ENCODE measurements around the gene PLPP6. TPM values are rescaled to one million over a fixed set of nuclear protein-coding genes. Genes with fewer than 3 reads are reported as not detected.

Gene PLPP6
- total RNA-seq, 1 donor from 2014 or later: 5.6 TPM

DNA sequence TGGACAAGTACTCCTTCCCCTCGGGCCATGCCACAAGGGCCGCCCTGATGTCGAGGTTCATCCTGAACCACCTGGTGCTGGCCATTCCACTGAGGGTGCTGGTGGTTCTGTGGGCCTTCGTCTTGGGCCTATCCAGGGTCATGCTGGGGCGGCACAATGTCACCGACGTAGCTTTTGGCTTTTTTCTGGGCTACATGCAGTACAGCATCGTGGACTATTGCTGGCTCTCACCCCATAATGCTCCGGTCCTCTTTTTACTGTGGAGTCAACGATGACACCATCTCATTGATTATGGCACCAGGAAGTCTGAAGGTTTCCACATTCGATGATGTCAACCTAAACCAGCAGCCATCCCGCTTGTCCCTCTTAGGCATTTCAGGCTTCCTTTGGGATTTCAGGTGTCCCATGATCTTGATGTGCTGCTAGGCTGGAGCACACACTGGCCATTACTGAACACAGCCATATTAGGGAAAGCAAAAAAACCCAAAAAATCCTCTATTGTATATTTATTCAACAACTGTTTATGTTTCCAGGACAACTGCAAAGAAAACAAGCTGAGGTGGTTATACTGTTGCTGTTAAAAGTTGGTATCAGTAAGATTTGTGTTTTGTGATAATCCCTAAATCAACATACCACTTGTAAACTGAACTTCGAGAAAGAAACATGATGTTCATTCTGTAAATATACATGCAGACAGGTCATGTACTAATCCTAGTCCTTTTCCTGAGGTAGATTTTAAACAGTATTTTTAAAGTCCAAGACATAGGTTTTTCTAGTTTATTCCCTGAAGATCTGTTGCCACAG, 1.1 kb downstream of the PLPP6 start:
- DNase-seq: no peak

DNA sequence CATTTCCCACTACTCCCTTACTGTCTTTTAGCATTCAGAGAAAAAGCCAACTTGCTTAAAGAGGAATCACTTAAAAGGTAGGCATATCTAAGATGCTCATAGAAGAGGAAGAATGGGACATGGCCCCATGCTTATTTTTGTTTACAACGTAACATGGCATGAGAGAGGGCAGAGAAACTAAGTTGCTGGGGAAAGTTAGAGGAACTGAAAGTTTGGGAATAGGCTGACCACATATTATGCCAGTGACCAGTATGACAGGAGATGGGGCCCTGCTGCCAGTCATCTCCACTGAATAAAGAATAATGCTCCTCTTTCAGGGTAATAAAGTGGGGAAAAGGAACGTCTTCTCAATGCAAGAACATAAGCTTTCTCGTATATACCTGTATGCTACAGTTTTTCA, 1.9 kb downstream of the PLPP6 start:
- DNase-seq: no peak

DNA sequence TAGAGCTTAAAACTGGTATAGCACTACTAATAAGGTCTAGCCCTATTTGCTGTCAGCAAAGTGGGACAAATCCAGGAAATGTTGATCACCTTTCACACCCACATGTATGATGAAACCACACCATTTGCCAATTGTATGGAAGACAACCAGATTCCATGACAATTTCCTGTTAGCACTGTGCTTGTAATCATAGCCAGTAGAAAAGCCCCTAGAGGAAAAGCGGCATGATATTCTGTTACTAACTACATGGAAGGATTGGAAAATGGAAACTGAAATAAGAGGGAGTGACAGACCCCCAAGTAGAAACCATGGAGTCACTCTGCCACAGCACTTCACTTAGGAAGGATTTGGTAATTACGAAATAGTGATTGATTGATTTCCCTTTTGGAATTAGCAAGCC, 3.3 kb downstream of the PLPP6 start:
- DNase-seq: peak; percentile 23

DNA sequence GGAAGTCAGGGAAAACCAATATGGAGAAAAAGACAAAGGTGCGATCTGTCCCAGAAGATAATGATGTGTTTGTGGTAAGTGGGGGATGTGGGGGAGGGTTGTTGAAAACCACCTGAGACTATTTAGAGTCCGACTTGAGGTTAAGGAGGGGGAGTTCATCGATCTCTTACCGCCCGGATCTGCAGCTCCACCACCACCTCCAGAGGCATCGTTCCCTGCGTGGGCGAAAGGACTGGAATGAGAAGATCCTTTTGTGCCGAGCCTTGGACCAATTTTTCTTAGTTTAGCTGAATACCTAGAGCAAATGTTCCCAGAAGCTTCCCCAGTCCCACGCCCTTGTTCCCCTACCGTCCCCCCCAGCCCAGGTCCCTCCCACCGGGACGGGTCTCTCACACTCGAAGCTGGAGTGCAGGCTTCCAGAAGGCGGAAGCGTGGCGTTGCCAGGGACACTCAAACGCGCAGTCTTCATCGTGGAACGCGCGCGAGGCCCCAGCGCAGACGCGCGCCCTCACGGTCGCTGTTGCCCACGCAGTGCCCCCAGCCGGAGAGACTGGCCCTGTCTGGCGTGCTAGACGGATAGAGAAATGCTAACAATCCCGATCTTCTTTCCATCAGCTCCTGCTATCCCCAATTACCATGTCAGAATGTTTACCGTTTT, 4.1 kb downstream of the PLPP6 start, which contains the start of gene SPATA6L:
Gene SPATA6L, minus strand, starts transcription at position 439 of the 658 bp plus-strand sequence. Its CDS starts 230 bp downstream, at position 209.
- peak; percentile 66 for DNase-seq

DNA sequence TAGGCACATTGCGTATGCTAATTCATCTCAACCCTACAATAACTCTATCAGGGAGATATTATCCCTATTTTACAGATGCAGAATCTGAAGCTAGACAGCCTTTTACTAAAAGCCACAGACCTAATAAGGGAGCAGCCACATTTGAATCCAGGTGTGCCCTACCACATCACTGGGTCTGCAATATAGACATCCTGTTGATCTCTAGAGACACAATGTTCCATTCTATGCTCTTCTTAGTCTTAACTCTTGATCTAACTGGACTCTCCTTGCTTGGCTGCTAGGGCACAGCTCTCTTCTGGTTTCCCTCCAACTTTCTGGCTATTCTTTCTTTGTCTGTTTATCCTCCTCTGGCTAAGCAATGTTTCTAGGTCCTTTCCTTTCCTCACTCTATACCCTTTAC, 5.6 kb downstream of the PLPP6 start:
- DNase-seq: no peak

DNA sequence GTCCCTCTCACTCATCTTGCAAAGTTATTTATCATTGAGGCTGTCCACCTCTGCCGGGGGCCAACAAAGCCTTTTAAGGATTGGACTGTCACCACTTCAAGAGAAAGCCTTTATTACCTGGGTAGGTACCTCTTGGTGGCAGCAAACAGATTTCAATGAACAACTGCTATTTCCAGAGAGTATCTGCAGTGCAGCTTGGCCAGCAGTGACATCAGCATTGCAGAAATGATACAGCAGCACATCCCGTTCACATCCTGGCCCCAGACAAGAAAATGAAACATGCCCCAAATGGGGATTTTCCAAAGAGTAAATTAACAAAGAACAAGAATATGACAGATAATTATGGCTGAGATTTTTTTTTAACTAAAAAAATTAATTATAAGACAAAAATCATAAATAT, 6.5 kb downstream of the PLPP6 start:
- DNase-seq: no peak

DNA sequence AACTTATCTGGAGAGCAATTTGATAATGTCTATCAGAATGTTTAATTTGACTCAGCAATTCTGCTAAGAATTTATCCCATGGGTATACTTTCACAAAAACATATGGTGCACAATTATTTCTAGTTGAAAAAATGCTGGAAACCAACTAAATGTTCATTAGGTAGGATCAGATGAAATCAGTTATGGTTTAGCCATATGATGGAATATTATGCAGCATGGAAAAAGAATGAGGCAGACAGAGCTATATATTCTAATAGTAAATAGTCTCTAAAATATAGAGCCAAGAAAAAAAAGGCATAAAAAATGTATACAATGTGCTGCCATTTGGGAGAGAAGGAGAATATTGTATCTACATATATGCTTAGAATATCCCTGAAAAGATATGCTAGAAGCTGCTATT, 7.8 kb downstream of the PLPP6 start:
- DNase-seq: no peak

DNA sequence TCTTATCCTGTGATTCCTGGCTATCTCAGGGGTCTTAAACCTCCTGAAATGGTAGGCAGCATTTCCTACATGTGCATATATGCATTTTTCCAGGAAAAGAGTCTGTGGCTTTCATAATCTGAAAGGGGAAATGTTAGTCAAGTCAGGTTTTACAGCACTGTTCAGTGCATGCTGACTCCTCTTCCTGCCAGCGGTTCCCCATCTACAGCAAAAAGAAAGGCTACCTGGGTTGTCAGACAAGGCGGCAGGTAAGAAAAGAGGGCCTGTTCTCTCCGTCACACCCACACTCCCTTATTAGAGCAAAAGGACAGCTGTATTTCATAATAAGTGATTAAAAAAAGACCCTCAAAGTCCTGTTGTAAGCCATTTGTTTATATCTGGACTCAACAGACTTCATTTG, 8.5 kb downstream of the PLPP6 start:
- DNase-seq: no peak

DNA sequence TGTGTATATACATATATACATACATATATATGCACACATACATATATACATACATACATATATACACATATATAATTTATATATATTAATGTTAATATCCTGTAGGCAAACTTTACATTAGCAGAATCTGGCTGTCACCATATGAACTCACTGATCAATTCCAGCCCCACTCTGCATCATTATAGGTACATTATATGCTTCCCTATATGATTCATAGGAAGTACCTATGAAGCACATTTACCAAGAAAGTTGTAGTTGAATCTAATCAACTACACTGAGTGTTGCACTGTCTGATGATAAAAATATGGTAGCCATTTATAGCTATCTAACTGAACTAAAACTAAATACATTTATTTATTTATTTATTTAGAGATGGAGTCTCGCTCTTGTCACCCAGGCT, 9.6 kb downstream of the PLPP6 start:
- no peak for DNase-seq

DNA sequence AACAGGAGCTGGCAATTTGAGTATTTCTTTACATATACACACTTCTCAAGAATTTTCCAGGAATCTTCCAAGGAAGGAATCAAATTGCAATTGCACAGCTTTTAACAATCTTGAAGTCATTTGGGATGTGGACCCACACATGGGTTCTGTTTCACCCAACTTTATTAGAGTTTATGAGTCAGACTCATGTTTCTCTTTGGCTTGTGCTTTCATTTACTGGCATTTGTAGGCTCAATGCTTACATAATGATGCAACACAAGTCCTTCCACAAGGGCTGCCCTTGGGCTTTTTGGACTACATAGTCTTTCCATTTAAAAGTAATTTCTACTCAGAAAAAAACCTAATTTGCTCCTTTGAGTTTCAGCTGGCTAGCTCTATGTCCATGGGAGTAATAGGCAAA, 12.7 kb downstream of the PLPP6 start:
- DNase-seq: no peak

DNA sequence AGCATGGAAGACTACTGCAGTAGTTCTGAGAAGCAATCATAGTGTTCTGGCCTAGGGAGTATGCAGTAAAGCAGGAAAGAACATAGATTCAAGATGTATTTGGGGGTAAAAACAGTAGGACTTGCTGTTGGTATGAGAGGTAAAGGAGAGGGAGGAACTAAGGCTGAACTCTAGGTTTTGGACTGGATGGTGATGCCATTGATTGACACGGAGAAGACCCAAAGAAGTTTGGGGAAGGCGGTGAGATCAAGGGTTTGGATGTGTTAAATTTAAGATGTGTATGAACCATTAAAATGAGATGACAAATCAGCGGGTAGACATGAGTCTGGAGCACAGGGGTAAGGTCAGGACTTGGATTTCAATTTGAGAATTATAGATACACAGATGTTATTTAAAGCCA, 15.3 kb downstream of the PLPP6 start:
- DNase-seq: no peak

DNA sequence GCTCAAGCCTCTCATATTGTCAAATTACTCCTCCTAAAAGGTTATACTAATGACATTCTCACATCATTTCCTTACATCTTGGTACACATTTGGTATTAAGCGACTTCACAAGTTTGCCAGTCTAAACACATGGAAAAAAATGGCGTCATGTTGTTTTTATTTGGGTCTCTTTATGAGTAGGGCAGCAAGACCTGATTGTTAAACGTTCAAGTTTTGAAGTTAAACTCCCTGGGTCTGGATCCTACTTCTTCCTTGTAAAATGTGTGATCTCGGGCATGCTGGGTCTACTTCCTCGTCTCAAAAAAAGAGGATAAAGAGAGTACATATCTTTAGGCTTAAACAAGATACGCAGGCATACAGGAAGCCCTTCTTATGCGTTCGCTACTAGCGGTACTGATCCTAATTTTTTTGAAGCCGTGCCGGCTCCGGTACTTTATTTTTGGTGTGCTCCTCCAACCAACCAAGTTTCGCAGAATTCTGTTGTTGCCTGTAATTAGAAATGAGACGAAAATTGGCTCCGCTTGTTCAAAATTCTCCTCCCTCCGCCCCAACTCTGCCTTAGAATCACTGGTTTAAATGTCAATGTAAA, 16.7 kb downstream of the PLPP6 start:
- DNase-seq: peak; percentile 72

DNA sequence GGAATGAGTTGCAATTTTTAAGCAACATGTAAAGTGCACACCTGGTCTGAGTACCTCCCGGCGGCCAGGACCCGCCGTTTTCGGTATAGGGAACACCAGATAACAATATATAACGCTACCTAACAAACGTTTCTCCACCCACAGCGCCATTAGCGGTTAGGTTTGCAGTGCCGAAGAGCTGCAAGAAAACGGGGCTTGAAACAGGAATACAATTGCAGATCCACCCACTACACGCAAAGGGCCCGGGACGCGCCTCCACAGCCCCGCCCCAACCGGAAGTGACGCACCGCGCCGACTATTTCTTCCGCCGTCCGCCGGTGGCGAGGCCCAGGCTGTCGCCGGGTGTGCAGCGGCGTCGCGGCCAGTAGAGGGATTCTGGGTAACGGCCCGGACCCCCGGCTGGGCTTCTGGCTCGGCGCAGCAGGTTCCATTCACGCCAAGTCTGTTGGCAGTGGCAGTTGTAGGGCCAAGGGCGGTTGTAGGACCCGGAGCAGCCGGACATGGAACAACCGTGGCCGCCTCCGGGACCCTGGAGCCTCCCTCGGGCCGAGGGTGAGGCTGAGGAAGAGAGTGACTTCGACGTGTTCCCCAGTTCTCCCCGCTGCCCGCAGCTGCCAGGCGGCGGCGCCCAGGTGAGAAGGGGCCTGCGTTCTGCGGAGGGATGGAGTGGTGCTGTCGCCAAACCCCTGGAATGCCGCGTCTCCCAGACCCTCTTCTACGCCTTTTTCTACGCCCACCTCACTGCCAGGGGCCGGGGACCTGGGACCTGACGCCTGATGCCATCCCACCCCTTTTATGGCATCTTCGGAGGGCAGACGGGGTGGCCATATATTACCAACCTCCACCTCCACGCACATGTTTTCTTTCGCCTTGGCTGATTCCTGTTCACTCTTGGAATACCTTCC, 17.4 kb downstream of the PLPP6 start, which contains the start of gene CDC37L1:
Gene CDC37L1, plus strand, starts transcription at position 302 of the 905 bp plus-strand sequence. Its CDS starts 199 bp downstream, at position 501.
- peak; percentile 97 for DNase-seq

DNA sequence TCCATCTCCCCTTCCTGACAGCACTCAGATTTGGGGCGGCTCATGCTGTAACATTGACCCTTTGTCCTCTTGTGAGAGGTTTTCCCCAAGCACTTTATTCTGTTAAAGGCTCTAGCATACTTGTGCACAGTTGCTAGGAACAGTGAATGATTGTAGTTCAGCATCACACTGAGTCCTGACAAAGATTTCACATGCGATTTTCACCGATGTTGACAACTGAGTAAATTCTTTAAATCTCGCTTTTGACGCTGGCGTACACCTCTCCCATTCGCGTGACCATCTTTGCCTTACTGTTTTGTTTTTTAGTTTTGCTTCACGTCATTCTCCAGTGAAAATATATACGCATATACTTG, 18.1 kb downstream of the PLPP6 start:
- no peak for DNase-seq

DNA sequence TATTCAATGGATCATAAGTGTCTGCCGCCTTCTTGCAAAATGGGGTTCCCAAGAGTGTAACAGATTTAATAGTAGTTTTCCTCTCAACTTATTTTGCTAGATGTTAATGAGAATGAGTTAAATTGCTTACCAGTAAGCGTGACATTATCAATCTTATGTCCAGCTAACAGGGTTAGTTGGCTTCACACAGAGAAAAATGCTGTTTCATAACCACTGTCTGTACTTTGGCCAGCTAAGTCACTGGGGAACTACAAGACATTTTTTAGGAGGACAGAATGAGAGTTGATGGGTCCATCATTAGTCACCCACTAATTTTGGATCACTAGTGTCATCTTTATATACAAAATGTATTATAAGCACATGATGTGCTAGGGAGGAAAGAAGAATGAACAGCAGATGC, 18.7 kb downstream of the PLPP6 start:
- DNase-seq: no peak

DNA sequence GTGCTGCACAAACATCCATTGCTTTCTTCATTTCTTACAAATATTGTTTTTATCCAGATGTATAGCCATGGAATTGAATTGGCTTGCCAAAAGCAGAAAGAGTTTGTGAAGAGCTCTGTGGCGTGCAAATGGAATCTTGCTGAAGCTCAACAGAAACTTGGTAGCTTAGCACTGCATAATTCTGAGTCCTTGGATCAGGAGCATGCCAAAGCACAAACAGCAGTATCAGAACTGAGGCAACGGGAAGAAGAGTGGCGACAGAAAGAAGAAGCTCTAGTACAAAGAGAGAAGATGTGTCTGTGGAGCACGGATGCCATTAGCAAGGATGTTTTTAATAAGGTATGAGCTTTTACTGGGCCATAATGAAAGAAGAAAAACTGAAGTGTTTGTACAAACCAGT, 22.7 kb downstream of the PLPP6 start:
- no peak for DNase-seq

DNA sequence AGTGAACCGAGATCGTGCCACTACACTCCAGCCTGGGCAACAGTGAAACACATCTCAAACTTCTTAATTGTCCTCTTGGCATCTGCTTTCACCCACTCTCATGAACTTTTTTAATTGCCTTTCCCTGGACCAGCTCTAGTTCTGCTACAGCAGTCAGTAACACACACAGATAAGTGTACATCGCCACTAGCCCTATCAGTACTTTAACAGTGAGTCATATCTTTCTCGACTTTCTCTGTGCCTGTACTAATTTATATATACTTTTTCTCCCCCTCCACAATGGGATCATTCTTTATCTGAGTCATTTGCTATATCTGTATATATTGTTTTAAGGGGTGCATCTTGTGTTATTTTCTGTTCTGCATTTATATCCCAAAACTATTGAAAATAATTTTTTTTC, 24.0 kb downstream of the PLPP6 start:
- no peak for DNase-seq

DNA sequence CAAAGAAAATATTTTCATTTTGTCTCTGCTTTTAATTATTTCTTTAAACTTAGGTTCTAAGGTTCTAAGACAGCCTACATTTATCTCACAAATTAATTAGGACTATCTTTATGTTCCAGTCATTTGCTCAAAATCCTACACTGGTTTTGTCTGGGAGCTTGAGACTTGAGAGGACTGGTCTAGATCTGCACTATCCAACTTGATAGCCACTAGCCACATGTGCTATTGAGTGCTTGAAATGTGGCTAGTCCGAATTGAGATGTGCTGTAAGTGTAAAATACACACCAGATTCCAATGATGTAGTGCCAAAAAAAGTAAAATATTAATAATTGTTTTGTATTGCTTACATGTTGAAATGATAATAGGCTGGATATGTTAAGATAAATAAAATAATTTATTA, 24.5 kb downstream of the PLPP6 start:
- no peak for DNase-seq

DNA sequence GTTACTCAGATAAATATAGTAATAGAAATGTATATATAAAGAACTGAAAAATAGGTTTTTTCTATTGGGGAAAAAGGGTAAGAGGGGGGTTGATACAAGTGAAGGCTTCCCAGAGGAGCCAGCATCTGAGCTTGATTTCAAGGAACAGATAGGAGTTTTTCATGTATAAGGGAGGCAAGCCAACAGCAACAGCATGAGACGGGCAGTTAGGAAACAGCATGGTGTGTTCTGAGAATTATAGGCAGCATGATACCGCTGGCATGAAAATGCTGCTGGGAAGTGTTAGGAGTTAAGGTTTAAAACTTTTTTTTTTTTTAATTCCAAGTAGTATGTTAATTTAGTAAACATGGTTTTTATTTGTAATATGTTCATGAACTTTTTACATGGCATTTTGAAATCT, 26.9 kb downstream of the PLPP6 start:
- no peak for DNase-seq

DNA sequence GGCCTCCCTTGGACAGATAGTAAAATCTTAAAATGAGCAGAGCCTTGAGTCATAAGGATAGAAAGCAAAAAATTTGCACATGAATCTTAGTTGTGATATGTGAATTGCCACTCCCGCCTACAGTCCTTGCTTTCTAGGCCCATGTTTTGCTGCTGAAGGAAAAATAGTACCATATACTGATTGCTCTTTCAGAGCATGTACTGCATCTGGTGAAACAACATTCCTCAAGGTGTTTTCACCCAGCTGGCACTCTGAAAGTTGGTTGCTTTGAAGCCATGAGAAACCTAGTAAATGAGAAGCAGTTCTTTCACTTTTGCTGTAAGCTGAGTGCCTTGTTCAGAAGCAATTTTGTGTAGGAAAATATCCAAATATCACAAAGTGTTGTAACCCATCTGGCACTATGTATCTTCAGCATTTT, 27.6 kb downstream of the PLPP6 start:
- DNase-seq: no peak

DNA sequence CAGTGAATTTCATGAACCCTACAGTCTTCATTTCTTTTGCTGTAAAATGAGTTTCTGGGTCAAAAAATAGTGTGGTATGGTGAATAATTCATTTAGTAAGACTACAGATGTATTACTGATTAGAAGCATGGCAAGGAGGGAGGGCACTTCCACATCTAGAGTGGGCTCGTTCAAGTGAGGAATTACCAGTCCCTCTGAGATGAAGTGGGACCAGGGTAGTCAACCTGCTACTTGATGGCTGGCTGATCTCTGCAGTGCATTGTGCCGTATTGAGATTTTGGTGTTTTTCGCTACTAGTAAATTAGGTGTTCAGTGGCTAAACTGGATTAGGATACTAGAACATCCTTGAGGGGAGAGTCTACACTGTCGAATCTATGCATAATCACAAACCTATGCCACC, 28.1 kb downstream of the PLPP6 start:
- DNase-seq: no peak

DNA sequence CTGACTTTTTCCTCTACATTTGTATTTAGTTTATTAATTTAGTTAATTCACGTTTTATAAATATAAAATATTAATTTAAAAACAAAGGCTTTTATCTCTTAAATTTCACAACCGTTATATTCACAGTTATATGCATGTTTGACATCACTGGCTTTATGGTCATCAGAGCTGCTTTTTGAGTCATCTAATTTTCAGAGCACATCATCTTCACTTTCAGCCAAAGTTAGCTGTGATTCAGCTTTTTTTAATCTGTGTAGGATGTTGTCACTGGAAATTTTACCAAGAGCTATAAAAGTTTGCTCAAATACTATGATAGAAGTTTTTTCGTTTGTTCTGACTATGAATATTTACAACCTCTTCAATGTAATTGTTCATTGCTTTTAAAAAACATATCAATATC, 29.7 kb downstream of the PLPP6 start:
- no peak for DNase-seq

Data from skin of body (tissue), 2 donors.